GM21367 (cell line): ENCODE measurements around the gene ZNF853.
"Not testable (repeated sequence)": the region's sequence is repeated elsewhere in the genome, so short reads cannot be mapped to it uniquely, and the experiment has no call there.

Experiments used
- ATAC-seq: cut with Tn5 transposase; IDR thresholded peaks from one replicate; pipeline ENCODE4 v1.9.1; 2021; ENCODE audit not compliant: unreplicated experiment

ZNF853 gene

GRCh38 chr7:6634971-6635370, 19.6 kb downstream of the ZNF853 start:
- not testable (repeated sequence) for ATAC-seq

GRCh38 chr7:6636741-6637543, 21.5 kb downstream of the ZNF853 start, which contains the start of gene ZNF316:
ZNF316 (plus strand) TSS chr7:6637318; CDS start chr7:6642410, 5,092 bp downstream.
- ATAC-seq = peak; percentile 43

- peak; percentile 77 for ATAC-seq
These were observed 22.3 kb downstream of the ZNF853 start for GRCh38 chr7:6637544-6638229.

GRCh38 chr7:6639032-6639431, 23.6 kb downstream of the ZNF853 start:
- no peak for ATAC-seq

GRCh38 chr7:6639627-6640026, 24.2 kb downstream of the ZNF853 start:
- no peak for ATAC-seq

GRCh38 chr7:6640246-6640721, 24.9 kb downstream of the ZNF853 start:
- no peak for ATAC-seq

- no peak for ATAC-seq
These were observed 26.1 kb downstream of the ZNF853 start for GRCh38 chr7:6641305-6642035.

GRCh38 chr7:6642239-6642839, 26.9 kb downstream of the ZNF853 start:
- no peak for ATAC-seq

GRCh38 chr7:6642861-6643640, 27.6 kb downstream of the ZNF853 start:
- ATAC-seq = no peak

- no peak for ATAC-seq
These were observed 28.7 kb downstream of the ZNF853 start for GRCh38 chr7:6643915-6644625.

- no peak for ATAC-seq
These were observed 29.3 kb downstream of the ZNF853 start for GRCh38 chr7:6644728-6645127.

- ATAC-seq = no peak
These were observed 31.1 kb downstream of the ZNF853 start for GRCh38 chr7:6646465-6646864.

GRCh38 chr7:6647080-6647479, 31.7 kb downstream of the ZNF853 start:
- no peak for ATAC-seq

GRCh38 chr7:6647541-6647940, 32.1 kb downstream of the ZNF853 start:
- no peak for ATAC-seq

GRCh38 chr7:6648066-6648814, 32.8 kb downstream of the ZNF853 start:
- ATAC-seq = no peak

GRCh38 chr7:6648815-6649104, 33.4 kb downstream of the ZNF853 start:
- ATAC-seq = no peak

GRCh38 chr7:6649241-6649961, 34.0 kb downstream of the ZNF853 start:
- no peak for ATAC-seq

- ATAC-seq = no peak
These were observed 34.7 kb downstream of the ZNF853 start for GRCh38 chr7:6650086-6650485.
